Neural cell (in vitro differentiated cells): ENCODE measurements around the gene BPIFB6. TPM values are rescaled to one million over a fixed set of nuclear protein-coding genes. Genes with fewer than 3 reads are reported as not detected.

ENCODE experiments used
- H2AFZ ChIP-seq: fragments of 200-600, 300-800 bp; sonication (generic), shearing (Covaris generic); 2 replicates; pipeline ENCODE4 v1.6.0; 2014; ENCODE audit warnings: low read depth, mild to moderate bottlenecking, antibody characterized with exemption, low read length, moderate library complexity
- H3F3A ChIP-seq: fragments of 200-600 bp; shearing (Covaris generic); 2 replicates; pipeline ENCODE4 v1.6.1; 2016; ENCODE audit warnings: mild to moderate bottlenecking, moderate library complexity, mixed read lengths, antibody characterized with exemption, low read length; ENCODE audit not compliant: insufficient read depth, poor library complexity, severe bottlenecking
- H3K27ac ChIP-seq: fragments of 200-600, 300-800 bp; sonication (generic), shearing (Covaris generic); 2 replicates; pipeline ENCODE4 v1.5.1; 2014; ENCODE audit warnings: mild to moderate bottlenecking, low read length, moderate library complexity
- H3K27me3 ChIP-seq: fragments of 300-800, 200-600 bp; sonication (generic), shearing (Covaris generic); 2 replicates; pipeline ENCODE4 v1.6.0; 2014; ENCODE audit warnings: mild to moderate bottlenecking, low read depth, low read length, moderate library complexity; ENCODE audit not compliant: insufficient read depth
- H3K36me3 ChIP-seq: fragments of 300-800, 200-600 bp; sonication (generic), shearing (Covaris generic); 2 replicates; pipeline ENCODE4 v1.5.1; 2014; ENCODE audit warnings: mild to moderate bottlenecking, antibody characterized with exemption, low read length, moderate library complexity; ENCODE audit not compliant: insufficient read depth
- H3K4me2 ChIP-seq: fragments of 300-800, 200-600 bp; sonication (generic), shearing (Covaris generic); 2 replicates; pipeline ENCODE4 v1.6.0; 2014; ENCODE audit warnings: mild to moderate bottlenecking, low read length
- H3K4me3 ChIP-seq: fragments of 300-800, 200-600 bp; sonication (generic), shearing (Covaris generic); 2 replicates; pipeline ENCODE4 v1.5.1; 2014; ENCODE audit warnings: mild to moderate bottlenecking, low read length, moderate library complexity
- H3K79me2 ChIP-seq: fragments of 200-600 bp; shearing (Covaris generic); replicated peaks from 2 replicates; pipeline ENCODE4 v1.6.0; 2014; ENCODE audit warnings: mild to moderate bottlenecking, low read length, moderate library complexity; ENCODE audit not compliant: insufficient read depth
- H3K9ac ChIP-seq: fragments of 300-800, 200-600 bp; sonication (generic), shearing (Covaris generic); 2 replicates; pipeline ENCODE4 v1.6.1; 2016; ENCODE audit warnings: mild to moderate bottlenecking, low read length, mixed read lengths
- H3K9me2 ChIP-seq: fragments of 200-600 bp; shearing (Covaris generic); 2 replicates; pipeline ENCODE4 v1.6.1; 2016; ENCODE audit warnings: mild to moderate bottlenecking, low read length, mixed read lengths; ENCODE audit not compliant: insufficient read depth
- H3K9me3 ChIP-seq: fragments of 200-600, 300-800 bp; sonication (generic), shearing (Covaris generic); 2 replicates; pipeline ENCODE4 v1.6.1; 2016; ENCODE audit warnings: mild to moderate bottlenecking, mixed run types, low read length, moderate library complexity, mixed read lengths
- H4K20me1 ChIP-seq: fragments of 200-600 bp; shearing (Covaris generic); 2 replicates; pipeline ENCODE4 v1.6.1; 2016; ENCODE audit warnings: mild to moderate bottlenecking, mixed run types; ENCODE audit not compliant: insufficient read depth
- CTCF ChIP-seq: fragments of 450-650 bp; IDR thresholded peaks from 2 replicates; pipeline ENCODE4 v1.5.1; 2014; ENCODE audit warnings: antibody characterized with exemption, mild to moderate bottlenecking, moderate library complexity; ENCODE audit not compliant: poor library complexity, severe bottlenecking
- EP300 ChIP-seq: fragments of 450-650 bp; conservative IDR thresholded peaks from 2 replicates; pipeline ENCODE4 v1.6.1; 2014; ENCODE audit warnings: antibody characterized with exemption, mild to moderate bottlenecking, moderate library complexity; ENCODE audit not compliant: poor library complexity, severe bottlenecking
- EZH2 ChIP-seq: fragments of 200-600, 300-800 bp; shearing (Covaris generic), sonication (generic); IDR thresholded peaks from 2 replicates; pipeline ENCODE4 v1.6.1; 2014; ENCODE audit warnings: antibody characterized with exemption, low read length, borderline replicate concordance, mild to moderate bottlenecking; ENCODE audit not compliant: insufficient read depth, poor library complexity, severe bottlenecking
- MXI1 ChIP-seq: fragments of 450-650 bp; conservative IDR thresholded peaks from 2 replicates; pipeline ENCODE4 v1.6.1; 2014; ENCODE audit warnings: antibody characterized with exemption, mild to moderate bottlenecking; ENCODE audit not compliant: poor library complexity, severe bottlenecking
- POLR2AphosphoS5 ChIP-seq: IDR thresholded peaks from 2 replicates; pipeline ENCODE4 v1.6.1; 2012
- RAD21 ChIP-seq: fragments of 450-650 bp; conservative IDR thresholded peaks from 2 replicates; pipeline ENCODE4 v1.6.1; 2014; ENCODE audit warnings: antibody characterized with exemption, mild to moderate bottlenecking, moderate library complexity
- REST ChIP-seq: IDR thresholded peaks from 2 replicates; pipeline ENCODE4 v1.6.1; 2012; ENCODE audit warnings: borderline replicate concordance
- SMC3 ChIP-seq: fragments of 450-650 bp; conservative IDR thresholded peaks from 2 replicates; pipeline ENCODE4 v1.6.1; 2014; ENCODE audit warnings: antibody characterized with exemption, mild to moderate bottlenecking, moderate library complexity; ENCODE audit not compliant: poor library complexity
- TAF1 ChIP-seq: IDR thresholded peaks from 2 replicates; pipeline ENCODE4 v1.6.1; 2012; ENCODE audit warnings: low read depth
- polyA plus RNA-seq: library from polyadenylated mRNA; depleted of rRNA; stranded (reverse); fragments of >200 nt; gene quantifications from 2 replicates; pipeline ENCODE4 v1.2.3, GENCODE V29; 2014

Gene BPIFB6
- polyA plus RNA-seq, 1 donor from 2014 or later, result not detected

- Histone ChIP-seq H3K36me3 (no peaks in the 10 kb centered on the region), H3K4me2 (no peak overlapping the region)
- TF ChIP-seq MXI1, result no peak
- TF ChIP-seq POLR2AphosphoS5, result no peak
- no peak for TF ChIP-seq TAF1
- TF ChIP-seq RAD21, result no peak
- TF ChIP-seq SMC3, result no peak
- TF ChIP-seq EZH2, result no peak
- TF ChIP-seq REST, result no peak
- TF ChIP-seq EP300, result no peak
- no peak for TF ChIP-seq CTCF
Observed at GRCh38 chr20:33051333-33051732, 19.9 kb downstream of the BPIFB6 start.

GRCh38 chr20:33053291-33054106 lies 22.1 kb downstream of the BPIFB6 start, which contains the start of gene BPIFB3:
Gene BPIFB3, plus strand, starts transcription at chr20:33053903. Its CDS starts 1,533 bp downstream, at chr20:33055436.
- no peaks in the 10 kb centered on the region for H3F3A ChIP-seq
- H3K4me2 ChIP-seq, result no peak within 1 kb of the TSS
- no peaks in the 10 kb centered on the region for H3K9me2 ChIP-seq
- H4K20me1 ChIP-seq, result no peaks in the 10 kb centered on the region
- no peak within 1 kb of the TSS for H2AFZ ChIP-seq
- no peak within 1 kb of the TSS for H3K9ac ChIP-seq
- H3K9me3 ChIP-seq, result no peaks in the 10 kb centered on the region
- H3K36me3 ChIP-seq, result no peaks in the 10 kb centered on the region
- no peaks in the 10 kb centered on the region for H3K27me3 ChIP-seq
- H3K79me2 ChIP-seq, result no peaks in the 10 kb centered on the region
- H3K4me3 ChIP-seq, result no peak within 1 kb of the TSS
- no peak for TF ChIP-seq REST
- TF ChIP-seq EZH2, result no peak
- TF ChIP-seq TAF1, result no peak
- H3K27ac ChIP-seq, result no peak within 1 kb of the TSS

More at GRCh38 chr20:33051333-33051732, 19.9 kb downstream of the BPIFB6 start:
- H3K9me3 ChIP-seq, result no peaks in the 10 kb centered on the region
- no peak overlapping the region for H3K27ac ChIP-seq
- H3K79me2 ChIP-seq, result no peaks in the 10 kb centered on the region
- H3K9ac ChIP-seq, result no peak overlapping the region
- no peaks in the 10 kb centered on the region for H3F3A ChIP-seq
- H3K27me3 ChIP-seq, result no peaks in the 10 kb centered on the region
- no peaks in the 10 kb centered on the region for H4K20me1 ChIP-seq
- H2AFZ ChIP-seq, result no peak overlapping the region
- H3K9me2 ChIP-seq, result no peaks in the 10 kb centered on the region
- no peak overlapping the region for H3K4me3 ChIP-seq
